GM10248 (cell line): Measurements from ENCODE around the gene THBS1.

Source experiments
- CTCF ChIA-PET: fragments of 300-600 bp; sonication (Branson Sonifier 250); formaldehyde crosslinking; extraction: SDS; loops from one replicate; lab custom pipeline; 2021; ENCODE audit warnings: antibody characterized with exemption; lab: Yijun Ruan, JAX
- POLR2A ChIA-PET: fragments of 350-650 bp; sonication (Branson Sonifier 250); formaldehyde crosslinking; extraction: SDS; loops from one replicate; lab custom pipeline; 2020; ENCODE audit warnings: antibody characterized with exemption; lab: Yijun Ruan, JAX
- DNase-seq: peaks from one replicate; pipeline ENCODE4 v3.0.0; 2012; ENCODE audit errors: extremely low spot score
- CTCF ChIP-seq: IDR thresholded peaks from 2 replicates; pipeline ENCODE4 v1.5.1; 2012; ENCODE audit warnings: mild to moderate bottlenecking, low read depth; ENCODE audit errors: extremely low read depth, missing control alignments, control extremely low read depth

THBS1 gene

DNA sequence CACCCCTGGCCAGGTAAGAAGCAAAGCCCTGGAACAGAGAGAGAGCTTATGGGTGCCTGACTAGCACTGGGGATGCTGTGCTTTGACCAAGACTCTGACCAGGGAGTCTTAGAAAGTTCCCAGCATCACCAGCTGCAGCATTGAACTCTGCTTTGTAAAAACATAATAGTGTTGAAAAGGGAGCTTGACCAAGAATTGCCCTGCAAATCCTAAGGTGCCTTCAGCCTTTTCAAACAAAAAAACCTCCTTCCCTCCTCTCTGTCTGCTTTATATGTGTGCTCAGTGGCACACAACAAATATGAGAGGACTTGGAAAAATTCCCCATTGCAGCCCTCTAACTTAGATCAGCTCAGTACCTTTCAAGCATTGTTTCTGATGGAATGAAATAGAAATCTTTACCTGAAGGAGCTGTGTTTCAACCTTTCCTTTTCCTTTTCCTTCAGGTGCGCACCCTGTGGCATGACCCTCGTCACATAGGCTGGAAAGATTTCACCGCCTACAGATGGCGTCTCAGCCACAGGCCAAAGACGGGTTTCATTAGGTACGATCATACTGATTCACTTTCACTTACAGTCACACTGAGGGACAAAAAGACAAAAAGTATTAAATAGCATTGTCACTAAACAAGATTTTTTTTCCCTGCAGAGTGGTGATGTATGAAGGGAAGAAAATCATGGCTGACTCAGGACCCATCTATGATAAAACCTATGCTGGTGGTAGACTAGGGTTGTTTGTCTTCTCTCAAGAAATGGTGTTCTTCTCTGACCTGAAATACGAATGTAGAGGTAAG, 13.0 kb downstream of the THBS1 start:
- DNase-seq = no peak
- POLR2A ChIA-PET = no interaction called here
- peak; percentile 28 for TF ChIP-seq CTCF
- CTCF ChIA-PET = interaction anchor here (0.9 to 4.0 kb wide), 4 partner anchors 11 to 164 kb away, joined by 3 to 18 read pairs (median 8); partner anchors contain the start of gene THBS1

DNA sequence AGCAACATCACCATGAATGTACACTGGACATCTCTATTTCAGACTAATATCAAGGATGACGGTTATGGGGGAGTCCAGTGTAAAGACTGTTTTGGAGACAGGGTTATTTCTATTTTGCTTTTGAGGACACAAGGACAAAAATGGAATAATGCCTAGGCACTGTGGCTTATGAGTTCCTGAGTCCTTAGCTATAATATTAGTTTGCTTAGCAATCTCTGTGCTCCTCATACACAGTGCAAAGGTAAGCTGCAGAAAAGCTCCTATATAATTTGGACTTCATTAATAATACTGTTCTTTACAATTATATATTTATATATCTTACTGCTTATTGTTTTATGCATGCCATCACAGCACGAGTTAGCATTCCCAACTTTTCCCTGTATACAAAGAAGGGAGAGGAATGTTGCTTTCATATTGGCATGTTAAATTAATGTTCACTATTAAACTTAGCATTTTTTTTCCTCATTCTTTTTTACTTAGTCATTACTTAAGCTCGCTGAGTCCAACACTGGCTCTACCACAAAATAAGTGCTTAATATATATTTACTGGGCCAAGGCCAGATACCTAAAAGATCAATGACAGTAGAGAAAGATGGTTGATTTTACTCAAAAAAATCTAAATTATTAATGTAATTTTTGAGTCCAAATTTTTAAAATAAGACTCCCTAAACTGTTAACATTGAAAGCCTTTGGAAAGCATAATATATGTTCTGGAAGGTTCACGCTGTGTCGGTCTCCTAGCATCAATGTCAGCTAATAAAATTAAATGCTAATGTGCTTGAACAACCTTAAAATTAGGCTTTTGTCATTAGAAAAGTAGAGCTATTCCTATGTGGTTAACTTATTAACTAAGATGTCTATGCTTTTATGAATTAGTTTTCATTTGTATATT, 13.8 kb downstream of the THBS1 start:
- ChIA-PET POLR2A (no interaction called here), CTCF (interaction anchor here (1.0 to 4.0 kb wide), 5 partner anchors 11 to 680 kb away, joined by 3 to 18 read pairs (median 8); partner anchors contain the start of gene THBS1)
- DNase-seq = no peak
- TF ChIP-seq CTCF = no peak

GRCh38 chr15:39595338-39596221, 14.7 kb downstream of the THBS1 start:
- no peak for TF ChIP-seq CTCF
- ChIA-PET POLR2A (no interaction called here), CTCF (interaction anchor here (0.9 to 4.0 kb wide), 6 partner anchors 10 to 679 kb away, joined by 3 to 18 read pairs (median 6); partner anchors contain the start of gene THBS1)
- DNase-seq = no peak

GRCh38 chr15:39596358-39597051, 15.6 kb downstream of the THBS1 start:
- ChIA-PET POLR2A (no interaction called here), CTCF (interaction anchor here (0.9 to 4.0 kb wide), 3 partner anchors 17 to 161 kb away, joined by 3 to 18 read pairs (median 3); no protein-coding TSS in a partner anchor)
- no peak for DNase-seq
- no peak for TF ChIP-seq CTCF

GRCh38 chr15:39597336-39597735, 16.5 kb downstream of the THBS1 start:
- TF ChIP-seq CTCF = no peak
- CTCF ChIA-PET = interaction anchor here (1.4 to 4.0 kb wide), 2 partner anchors 17 to 160 kb away, joined by 4 to 18 read pairs; partner anchors contain the start of gene THBS1
- DNase-seq = no peak
- POLR2A ChIA-PET = no interaction called here
